Measurements from ENCODE around the gene ELFN2.

DNA sequence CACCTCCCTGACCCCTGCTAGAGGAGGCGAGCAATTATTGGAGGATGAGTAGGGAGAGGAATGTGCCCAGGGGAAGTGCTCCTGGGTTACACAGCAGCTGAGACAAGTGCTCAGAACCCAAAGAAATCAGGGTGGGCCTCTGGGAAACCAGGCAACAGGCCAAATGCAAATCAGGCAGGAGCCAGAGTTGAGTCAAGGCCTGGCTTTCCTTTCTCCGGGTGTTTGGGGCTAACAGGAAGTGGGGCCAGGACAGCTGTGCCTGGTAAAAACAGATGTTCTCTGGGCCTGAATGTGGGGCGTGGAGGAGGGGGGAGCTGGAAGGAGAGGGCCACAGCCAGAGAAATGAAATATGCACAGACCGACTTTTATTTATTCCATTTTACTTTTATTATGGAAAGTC is 36.9 kb upstream of the ELFN2 start:
- TF ChIP-seq CTCF (IDR thresholded peaks at IDR 0.05) = no peak
- TF ChIP-seq POLR2A (IDR thresholded peaks at IDR 0.05) = no peak
